Ovary (tissue), 9 donors: ENCODE data around the gene PLEKHA7. TPM values are rescaled to one million over a fixed set of nuclear protein-coding genes. Genes with fewer than 3 reads are reported as not detected.

Source experiments
- DNase-seq, 5 donors: peaks; one replicate each; pipeline ENCODE4 v3.0.0-alpha.2; 2019 to 2020
- H3K27ac ChIP-seq, 2 donors: fragments of 200-600 bp; one replicate each; pipeline versions ENCODE4 v1.5.1 to v1.8.0; 2019 to 2022
- H3K27me3 ChIP-seq: fragments of 200-600 bp; one replicate; pipeline ENCODE4 v1.8.0; 2022
- H3K36me3 ChIP-seq: fragments of 200-600 bp; sonication (generic); one replicate; pipeline ENCODE4 v1.5.1; 2019
- H3K4me1 ChIP-seq: one replicate; pipeline ENCODE4 v1.8.1; 2013; ENCODE audit warnings: mild to moderate bottlenecking, moderate library complexity; ENCODE audit not compliant: insufficient read depth
- H3K4me3 ChIP-seq: fragments of 200-600 bp; sonication (generic); one replicate; pipeline ENCODE4 v1.5.1; 2017
- H3K9me3 ChIP-seq, 2 donors: fragments of 200-600 bp in 1 of 2; sonication (generic) in 1 of 2; one replicate each; pipeline versions ENCODE4 v1.5.1 to v1.8.1; 2013 to 2019; ENCODE audit warnings: mild to moderate bottlenecking in 1 of 2, moderate library complexity in 1 of 2
- EP300 ChIP-seq: sonication (generic); formaldehyde crosslinking; IDR thresholded peaks from one replicate; pipeline ENCODE4 v1.6.1; 2017; ENCODE audit warnings: antibody characterized with exemption
- POLR2A ChIP-seq: fragments of 450-650 bp; IDR thresholded peaks from one replicate; pipeline ENCODE4 v1.6.1; 2017; ENCODE audit warnings: antibody characterized with exemption, mild to moderate bottlenecking, moderate library complexity
- WGBS, 3 donors: extraction: QIAGEN DNeasy Blood & Tissue Kit in 1 of 3; methylation state at CpG; one replicate each; pipeline versions ENCODE4 v1.1.5 to v1.1.7; 2013 to 2017; 5-methylcytosine and 5-hydroxymethylcytosine counted together
- intact Hi-C, 4 donors: fragments of 100-400 bp; cut with DNase I; formaldehyde crosslinking; loops; one replicate each; pipeline versions ENCODE4 v1.11.0 to v1.15.1; 2022 to 2023
- polyA plus RNA-seq, 2 donors: library from polyadenylated mRNA; stranded (reverse); fragments of 200-250 nt in 1 of 2; fragments of 350-450 nt in 1 of 2; fragmentation: Illumina TruSeq in 1 of 2; extraction: RNeasy Lipid Tissue Mini Kit (QIAGEN cat#74804) in 1 of 2; gene quantifications; one replicate each; pipeline ENCODE4 v1.2.3, GENCODE V29; 2013 to 2014
- total RNA-seq, 7 donors: library from RNA; depleted of rRNA in 2 of 7; stranded (reverse); fragments of >200 nt in 2 of 7; fragmentation: NEBNext Ultra II Directional in 3 of 7; extraction: Animal tissue kit (Norgen Biotek cat#: 25700) in 3 of 7; gene quantifications; one replicate each; pipeline versions ENCODE4 v1.1.0 to v1.2.4, GENCODE V29; 2016 to 2023
- TF ChIP-seq, protein P1 (sequence below), 3 donors: fragments of 450-650 bp in 2 of 3; fragments of 200-600 bp in 1 of 3; IDR thresholded peaks; one replicate each; pipeline versions ENCODE4 v1.5.1 to v1.8.0; 2016 to 2022; ENCODE audit warnings: antibody characterized with exemption in 3 of 3, mild to moderate bottlenecking in 1 of 3
- donor health status: DM: no; HTN: no; CAD: no; lungs with moderate emphysema.
- donor health status: DM: no; HTN: no; CAD: no.
- donor health status: Bipolar disorder and iron deficiency.
- donor health status: DM: yes; HTN: yes; CAD: no.
- donor health status: DM: no; HTN: no; CAD: no.
- donor health status: DM: yes; HTN: yes; CAD: no.

The PLEKHA7 gene
- total and polyA plus RNA-seq, 9 donors = 9.6 to 29.5 (median 15.9) TPM

DNA sequence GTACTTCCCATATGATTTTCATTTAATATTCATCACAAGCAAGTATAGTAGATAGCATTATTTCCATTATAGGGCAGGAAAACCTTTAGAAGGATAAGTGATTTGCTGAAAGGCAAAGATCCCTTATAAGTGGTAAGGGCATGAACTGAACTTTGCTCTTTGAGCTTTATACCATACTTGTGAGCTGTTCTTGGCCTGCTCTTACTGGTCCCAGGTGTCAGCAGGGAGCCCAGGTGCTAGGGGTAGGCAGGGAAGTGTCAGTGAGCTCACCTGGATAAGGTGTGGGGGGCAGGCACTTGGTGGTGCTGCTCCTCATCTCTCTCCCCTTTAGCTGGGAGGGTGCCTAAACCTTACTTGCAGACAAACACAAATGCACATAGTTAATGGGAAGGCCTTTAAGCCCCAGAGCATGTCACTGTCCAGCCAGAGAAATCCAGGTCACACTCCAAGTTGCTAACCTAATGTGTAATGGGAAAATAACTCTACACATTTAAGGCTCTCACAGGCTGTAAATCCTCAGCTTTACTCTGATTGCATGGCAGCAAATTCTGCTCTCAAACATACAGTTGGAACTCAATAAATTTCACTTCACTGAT is 114.4 kb downstream of the PLEKHA7 start:
- TF ChIP-seq POLR2A (no peak), EP300 (no peak)
- TF ChIP-seq, protein P1, sequence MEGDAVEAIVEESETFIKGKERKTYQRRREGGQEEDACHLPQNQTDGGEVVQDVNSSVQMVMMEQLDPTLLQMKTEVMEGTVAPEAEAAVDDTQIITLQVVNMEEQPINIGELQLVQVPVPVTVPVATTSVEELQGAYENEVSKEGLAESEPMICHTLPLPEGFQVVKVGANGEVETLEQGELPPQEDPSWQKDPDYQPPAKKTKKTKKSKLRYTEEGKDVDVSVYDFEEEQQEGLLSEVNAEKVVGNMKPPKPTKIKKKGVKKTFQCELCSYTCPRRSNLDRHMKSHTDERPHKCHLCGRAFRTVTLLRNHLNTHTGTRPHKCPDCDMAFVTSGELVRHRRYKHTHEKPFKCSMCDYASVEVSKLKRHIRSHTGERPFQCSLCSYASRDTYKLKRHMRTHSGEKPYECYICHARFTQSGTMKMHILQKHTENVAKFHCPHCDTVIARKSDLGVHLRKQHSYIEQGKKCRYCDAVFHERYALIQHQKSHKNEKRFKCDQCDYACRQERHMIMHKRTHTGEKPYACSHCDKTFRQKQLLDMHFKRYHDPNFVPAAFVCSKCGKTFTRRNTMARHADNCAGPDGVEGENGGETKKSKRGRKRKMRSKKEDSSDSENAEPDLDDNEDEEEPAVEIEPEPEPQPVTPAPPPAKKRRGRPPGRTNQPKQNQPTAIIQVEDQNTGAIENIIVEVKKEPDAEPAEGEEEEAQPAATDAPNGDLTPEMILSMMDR (IDR thresholded peaks at IDR 0.05) = no peak
- intact Hi-C loops = no loop called here
- no peak overlapping the region for H3K27ac ChIP-seq
- H3K27me3 ChIP-seq = no peaks in the 10 kb centered on the region
- no peaks in the 10 kb centered on the region for H3K36me3 ChIP-seq
- H3K9me3 ChIP-seq = no peaks in the 10 kb centered on the region
- no peak overlapping the region for H3K4me3 ChIP-seq
- H3K4me1 ChIP-seq = no peaks in the 10 kb centered on the region
- DNase-seq = no peak

- no peaks in the 10 kb centered on the region for H3K27me3 ChIP-seq
- H3K36me3 ChIP-seq = no peaks in the 10 kb centered on the region
- H3K27ac ChIP-seq = no peak overlapping the region
- H3K4me1 ChIP-seq = no peaks in the 10 kb centered on the region
- 68 to 89% (median 71%) methylated on average over 1 of the region's 1 CpG for WGBS, 3 donors
- no peak for DNase-seq
- no peaks in the 10 kb centered on the region for H3K9me3 ChIP-seq
- TF ChIP-seq POLR2A (no peak), EP300 (no peak)
- TF ChIP-seq, protein P1 (IDR thresholded peaks at IDR 0.05) = no peak
- intact Hi-C loops = no loop called here
- H3K4me3 ChIP-seq = no peak overlapping the region
These were observed 115.8 kb downstream of the PLEKHA7 start for GRCh38 chr11:16898274-16898985.

GRCh38 chr11:16897470-16898061 is 116.6 kb downstream of the PLEKHA7 start:
- DNase-seq = no peak
- TF ChIP-seq, protein P1 (IDR thresholded peaks at IDR 0.05) = no peak
- TF ChIP-seq POLR2A (no peak), EP300 (no peak)
- no peaks in the 10 kb centered on the region for H3K36me3 ChIP-seq
- no peaks in the 10 kb centered on the region for H3K9me3 ChIP-seq
- intact Hi-C loops = no loop called here
- no peaks in the 10 kb centered on the region for H3K4me1 ChIP-seq
- H3K27me3 ChIP-seq = no peaks in the 10 kb centered on the region
- WGBS, 3 donors = 75 to 82% (median 76%) methylated on average over 7 of the region's 7 CpGs
- H3K27ac ChIP-seq = no peak overlapping the region
- H3K4me3 ChIP-seq = no peak overlapping the region

GRCh38 chr11:16896729-16897469 is 117.3 kb downstream of the PLEKHA7 start:
- Histone ChIP-seq H3K27ac (no peak overlapping the region), H3K36me3 (no peaks in the 10 kb centered on the region), H3K27me3 (no peaks in the 10 kb centered on the region), H3K4me1 (no peaks in the 10 kb centered on the region), H3K4me3 (no peak overlapping the region), H3K9me3 (no peaks in the 10 kb centered on the region)
- intact Hi-C loops = no loop called here
- WGBS, 3 donors = 79 to 87% (median 86%) methylated on average over 7 of the region's 7 CpGs
- TF ChIP-seq, protein P1 (IDR thresholded peaks at IDR 0.05) = no peak
- TF ChIP-seq EP300 = no peak
- TF ChIP-seq POLR2A = no peak
- DNase-seq = no peak
